HG02840 (cell line): ENCODE measurements around the gene CTSA.
"Not testable (repeated sequence)": the region's sequence is repeated elsewhere in the genome, so short reads cannot be mapped to it uniquely, and the experiment has no call there.

ENCODE experiments used
- ATAC-seq: cut with Tn5 transposase; IDR thresholded peaks from one replicate; pipeline ENCODE4 v1.9.1; 2021; ENCODE audit warnings: mild to moderate bottlenecking, moderate library complexity, moderate number of reproducible peaks; ENCODE audit not compliant: unreplicated experiment, low FRiP score

CTSA gene

GRCh38 chr20:45892828-45893500, 1.8 kb downstream of the CTSA start:
- no peak for ATAC-seq

- ATAC-seq: no peak
Observed at GRCh38 chr20:45893831-45894230, 2.7 kb downstream of the CTSA start.

- no peak for ATAC-seq
Observed at GRCh38 chr20:45894797-45895196, 3.7 kb downstream of the CTSA start.

DNA sequence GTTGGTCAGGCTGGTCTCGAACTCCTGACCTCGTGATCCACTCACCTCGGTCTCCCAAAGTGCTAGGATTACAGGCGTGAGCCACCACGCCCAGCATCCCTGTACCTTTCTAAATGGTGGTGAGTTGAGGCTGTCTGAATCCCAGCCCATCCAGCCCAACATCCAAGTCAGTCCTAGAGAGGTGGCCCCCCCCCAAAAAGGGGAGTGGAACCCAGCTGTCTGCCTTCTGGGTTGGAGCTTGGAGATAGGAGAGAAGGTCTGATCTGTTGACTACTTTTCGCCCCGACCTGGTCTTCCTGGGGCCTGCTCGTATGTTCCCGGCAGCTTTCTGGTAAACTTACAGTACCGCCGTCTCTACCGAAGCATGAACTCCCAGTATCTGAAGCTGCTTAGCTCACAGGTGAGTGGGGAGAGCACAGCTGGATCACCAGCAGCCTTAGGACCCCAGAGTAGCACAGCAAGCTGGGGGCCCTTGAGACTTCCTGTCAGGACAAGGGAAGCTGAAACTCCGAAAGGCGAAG, 5.6 kb downstream of the CTSA start:
- no peak for ATAC-seq

- ATAC-seq: no peak
Observed at GRCh38 chr20:45897289-45897688, 6.2 kb downstream of the CTSA start.

- ATAC-seq: no peak
Observed at GRCh38 chr20:45897692-45898091, 6.6 kb downstream of the CTSA start.

DNA sequence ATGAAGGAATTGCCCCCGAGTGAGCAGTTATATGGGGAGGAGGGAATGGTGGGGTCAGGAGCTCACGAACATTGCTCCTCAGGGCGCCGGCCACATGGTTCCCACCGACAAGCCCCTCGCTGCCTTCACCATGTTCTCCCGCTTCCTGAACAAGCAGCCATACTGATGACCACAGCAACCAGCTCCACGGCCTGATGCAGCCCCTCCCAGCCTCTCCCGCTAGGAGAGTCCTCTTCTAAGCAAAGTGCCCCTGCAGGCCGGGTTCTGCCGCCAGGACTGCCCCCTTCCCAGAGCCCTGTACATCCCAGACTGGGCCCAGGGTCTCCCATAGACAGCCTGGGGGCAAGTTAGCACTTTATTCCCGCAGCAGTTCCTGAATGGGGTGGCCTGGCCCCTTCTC, 7.2 kb downstream of the CTSA start:
- no peak for ATAC-seq

GRCh38 chr20:45899046-45899835, 8.1 kb downstream of the CTSA start:
- no peak for ATAC-seq

- ATAC-seq: not testable (repeated sequence)
Observed at GRCh38 chr20:45901332-45901731, 10.2 kb downstream of the CTSA start.

GRCh38 chr20:45902199-45902701, 11.1 kb downstream of the CTSA start:
- ATAC-seq: no peak

DNA sequence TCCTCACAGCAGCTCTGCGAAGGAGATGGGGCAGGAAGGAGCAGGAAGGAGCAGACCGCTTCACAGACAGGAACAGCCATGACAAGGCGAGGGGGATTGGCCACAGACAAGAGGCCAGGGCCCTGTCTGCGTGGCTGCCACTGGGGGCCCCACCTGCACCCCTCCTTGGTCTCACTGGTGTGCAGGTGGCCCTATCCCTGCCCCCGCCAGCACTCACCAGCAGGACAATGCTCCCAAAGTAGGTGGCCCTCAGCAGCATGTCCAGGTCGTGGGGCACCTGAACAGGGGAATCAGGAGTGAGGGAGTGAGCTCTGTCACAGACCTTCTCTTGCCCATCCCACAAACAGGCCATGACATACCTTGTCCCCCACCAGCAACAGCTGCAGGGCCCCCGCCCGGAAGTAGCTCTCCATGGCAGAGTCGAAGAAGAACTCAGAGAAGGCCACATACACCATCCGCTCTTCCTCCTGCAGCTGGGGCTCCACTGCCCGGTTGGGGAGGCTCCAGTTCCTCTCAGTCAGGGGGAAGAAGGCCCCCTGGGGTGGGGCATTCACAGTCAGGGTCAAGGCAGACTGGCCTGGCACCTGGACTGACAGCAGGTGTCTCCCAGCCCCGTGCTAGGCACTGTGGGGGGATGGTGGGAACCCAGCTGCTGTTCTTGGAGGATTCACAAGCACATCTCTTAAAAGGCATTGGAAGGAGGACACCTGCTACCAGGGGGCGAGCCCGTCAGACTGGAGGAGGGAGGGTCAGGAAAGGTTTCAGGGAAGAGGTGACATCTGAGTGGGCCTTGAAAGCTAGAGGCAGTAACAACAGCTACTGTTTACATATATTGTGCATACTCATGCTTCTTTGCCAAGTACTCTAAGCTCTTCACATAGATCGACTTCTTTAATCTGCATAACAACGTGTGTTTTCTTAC, 13.7 kb downstream of the CTSA start:
- ATAC-seq: no peak

DNA sequence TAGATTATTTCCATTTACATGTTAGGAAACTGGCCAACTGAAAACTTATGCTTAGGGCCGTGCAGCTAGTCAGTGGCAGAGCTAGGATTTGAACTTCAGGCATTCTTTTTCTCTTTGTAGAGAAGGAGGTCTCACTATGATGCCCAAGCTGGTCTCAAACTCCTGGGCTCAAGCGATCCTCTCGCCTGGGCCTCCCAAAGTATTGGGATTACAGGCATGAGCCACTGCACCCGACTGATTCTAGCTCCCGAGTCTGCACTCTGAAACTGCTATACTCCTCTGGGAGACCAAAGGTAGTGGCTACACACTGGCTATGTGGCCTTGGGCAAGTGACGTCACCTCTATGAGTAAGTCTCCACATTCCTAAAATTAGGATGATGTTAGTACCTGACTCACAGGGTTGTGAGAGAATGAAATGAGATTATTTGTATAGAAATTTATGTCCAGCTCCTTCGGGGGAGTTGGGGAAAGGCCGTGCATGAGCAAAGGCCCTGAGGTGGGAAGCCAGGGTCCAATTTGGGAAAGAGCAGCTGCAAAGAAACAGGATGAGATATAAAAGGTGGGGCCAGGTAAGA, 14.5 kb downstream of the CTSA start:
- ATAC-seq: no peak

- no peak for ATAC-seq
Observed at GRCh38 chr20:45907219-45907948, 16.2 kb downstream of the CTSA start.

DNA sequence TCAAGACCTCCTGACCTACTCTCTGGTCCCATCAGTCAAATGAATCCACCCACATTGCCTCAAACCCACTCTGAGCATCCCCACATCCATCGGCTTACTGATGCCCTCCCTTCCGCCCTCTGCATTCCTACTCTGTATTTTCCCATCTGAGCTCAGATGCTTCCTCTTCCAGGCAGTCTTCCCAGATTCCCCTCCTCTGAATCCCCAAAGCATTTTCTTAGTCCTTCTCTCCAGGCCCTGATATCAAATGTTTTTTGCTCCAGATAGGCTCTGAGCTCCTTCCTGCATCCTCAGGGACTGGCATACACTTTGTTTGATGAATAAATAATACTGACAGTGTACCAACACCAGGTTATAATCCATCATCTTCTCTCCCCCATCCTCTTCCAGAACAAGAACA, 16.9 kb downstream of the CTSA start:
- no peak for ATAC-seq

GRCh38 chr20:45909336-45909808, 18.2 kb downstream of the CTSA start:
- no peak for ATAC-seq

GRCh38 chr20:45909817-45910669, 18.9 kb downstream of the CTSA start:
- ATAC-seq: no peak

DNA sequence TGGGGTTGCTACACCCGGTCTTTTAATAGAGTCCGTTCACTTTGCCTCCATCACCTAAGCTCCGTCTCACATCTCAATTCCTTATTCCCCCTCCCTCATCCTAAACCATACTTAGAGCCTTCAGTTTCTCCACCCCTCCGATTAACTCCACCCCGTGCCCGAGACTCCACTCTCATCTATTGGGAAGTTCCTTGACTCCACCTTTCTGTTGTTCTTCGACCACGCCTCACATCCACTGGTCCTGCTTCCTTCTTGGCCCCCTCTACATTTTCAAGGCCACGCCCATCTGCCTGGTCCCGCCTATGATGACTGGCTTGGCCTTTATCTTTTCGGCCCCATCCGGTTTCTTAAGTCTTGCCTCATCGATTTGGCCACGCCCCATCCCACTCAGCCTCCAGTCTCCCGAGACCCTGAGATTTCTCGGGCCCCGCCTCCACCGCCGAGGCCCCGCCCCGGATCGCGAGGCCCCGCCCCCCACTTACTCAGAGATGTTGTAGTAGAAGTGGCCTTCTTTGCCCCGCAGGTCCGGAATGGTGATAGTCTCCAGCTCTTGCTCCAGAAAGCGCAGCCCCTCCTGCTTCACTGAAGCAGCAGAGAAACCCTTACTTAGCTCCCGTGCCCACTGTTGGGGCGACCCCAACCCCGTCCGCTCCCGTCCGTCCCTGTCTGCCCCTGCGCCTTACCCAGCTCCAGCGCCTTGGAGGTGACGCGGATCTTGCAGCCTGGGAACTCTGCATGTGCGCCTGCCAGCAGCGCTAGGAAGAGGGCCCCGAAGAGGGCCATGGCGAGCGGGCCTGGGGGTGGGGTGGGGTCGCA, 19.7 kb downstream of the CTSA start:
- peak; percentile 87 for ATAC-seq
